Measurements from ENCODE around the gene PLBD2. TPM values are rescaled to one million over a fixed set of nuclear protein-coding genes. Genes with fewer than 3 reads are reported as not detected.
"Not testable (repeated sequence)": the region's sequence is repeated elsewhere in the genome, so short reads cannot be mapped to it uniquely, and the experiment has no call there.

Gene PLBD2
- total RNA-seq, 1 experiment from 2014 or later, result 12.6 TPM

DNA sequence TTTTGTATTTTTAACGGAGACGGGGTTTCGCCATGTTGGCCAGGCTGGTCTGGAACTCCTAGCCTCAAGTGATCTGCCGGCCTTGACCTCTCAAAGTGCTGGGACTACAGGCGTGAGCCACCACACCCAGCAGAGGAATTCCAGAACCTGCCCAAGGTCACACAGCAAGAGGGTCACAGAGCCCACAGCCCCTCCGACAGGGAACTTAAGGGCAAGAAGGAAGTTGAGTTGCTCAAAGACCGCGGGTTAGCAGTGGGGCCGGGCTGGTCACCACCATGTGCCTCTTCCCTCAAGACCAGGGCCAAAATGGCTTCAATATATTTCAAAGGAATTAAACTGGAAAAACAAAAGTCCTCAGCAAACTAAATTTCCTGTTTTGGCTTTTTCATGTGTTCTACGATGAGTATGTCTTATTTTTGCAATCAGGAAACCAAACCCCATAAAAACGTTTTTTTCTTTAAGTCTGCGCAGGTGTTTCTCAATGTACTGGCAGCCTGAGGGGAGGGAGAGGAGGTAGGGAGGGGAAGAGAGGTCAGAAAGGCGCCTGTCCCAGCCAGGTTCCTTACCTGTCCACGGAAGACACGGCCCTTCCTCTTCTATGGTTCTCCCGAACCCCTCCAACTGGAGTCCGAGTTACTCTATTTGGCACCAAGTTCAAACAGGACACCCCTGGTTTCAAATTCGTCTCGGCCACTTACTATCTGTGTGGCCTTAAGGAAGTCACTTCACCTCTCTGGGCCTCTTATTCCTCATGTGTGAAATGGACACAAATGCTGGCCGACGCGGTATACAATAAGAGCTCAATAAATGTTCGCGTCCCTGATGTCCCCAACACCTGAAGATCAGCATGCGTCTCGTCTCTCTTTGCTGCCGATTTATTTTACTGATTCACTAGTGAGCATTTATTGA is 24.3 kb upstream of the PLBD2 start:
- no peak for DNase-seq (ENCODE audit: low spot score)

DNA sequence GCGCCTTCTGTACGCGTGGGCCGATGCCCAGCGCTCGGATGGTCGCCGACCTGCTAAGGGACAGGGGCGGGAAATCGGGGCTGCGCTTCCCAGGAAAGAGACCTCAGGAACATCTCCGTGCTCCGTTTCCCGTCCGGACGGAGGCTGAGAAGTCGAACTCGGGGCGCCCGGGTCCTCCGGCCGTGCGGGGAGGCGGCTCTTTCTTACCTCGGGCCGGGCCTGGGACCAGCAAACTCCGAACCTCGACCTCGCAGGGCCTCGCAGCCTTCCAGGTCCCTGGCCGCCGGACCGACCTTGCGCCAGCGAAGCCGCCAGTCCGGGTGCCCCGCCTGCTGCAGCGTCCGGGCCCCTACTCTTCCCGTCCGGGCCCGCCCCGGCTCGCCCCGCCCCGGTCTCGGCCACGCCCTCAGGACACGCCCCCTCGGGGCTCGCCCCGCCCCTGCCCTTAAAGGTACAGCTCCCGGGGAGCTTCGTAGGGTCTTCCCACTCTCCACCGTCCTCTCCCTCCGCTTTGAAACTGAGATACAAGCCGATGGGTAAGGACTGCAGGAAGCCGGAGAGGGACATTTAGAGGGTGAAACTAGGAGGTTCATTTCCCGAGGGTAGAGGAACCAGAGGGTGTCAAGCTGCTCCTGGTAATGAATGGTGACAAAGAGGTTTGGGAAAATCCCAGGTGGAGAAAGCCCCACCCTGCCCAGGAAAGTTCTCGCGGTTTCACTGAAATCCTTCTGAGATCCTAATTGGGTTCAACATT is 23.4 kb upstream of the PLBD2 start, which contains the start of gene SLC8B1:
SLC8B1 (minus strand) TSS at position 324 of the 754 bp plus-strand sequence. CDS start 2,231 bp downstream, outside the sequence.
- no peak for DNase-seq (ENCODE audit: low spot score)

DNA sequence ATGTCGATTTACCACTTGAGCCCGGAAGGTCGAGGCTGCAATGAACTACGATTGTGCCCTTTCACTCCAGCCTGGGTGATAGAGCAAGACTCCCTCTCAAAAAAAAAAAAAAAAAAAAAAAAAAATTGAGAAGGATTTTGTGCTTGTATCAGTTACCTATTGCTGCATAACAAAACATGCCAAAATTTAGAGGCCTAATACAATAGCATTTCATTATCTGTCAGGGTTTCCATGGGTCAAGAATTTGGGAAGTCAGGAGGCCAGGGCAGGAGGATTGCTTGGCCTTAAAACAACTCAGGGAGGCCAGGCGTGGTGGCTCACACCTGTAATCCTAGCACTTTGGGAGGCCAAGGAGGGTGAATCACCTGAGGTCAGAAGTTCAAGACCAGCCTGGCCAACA is 18.8 kb upstream of the PLBD2 start:
- DNase-seq (ENCODE audit: low spot score), result no peak

DNA sequence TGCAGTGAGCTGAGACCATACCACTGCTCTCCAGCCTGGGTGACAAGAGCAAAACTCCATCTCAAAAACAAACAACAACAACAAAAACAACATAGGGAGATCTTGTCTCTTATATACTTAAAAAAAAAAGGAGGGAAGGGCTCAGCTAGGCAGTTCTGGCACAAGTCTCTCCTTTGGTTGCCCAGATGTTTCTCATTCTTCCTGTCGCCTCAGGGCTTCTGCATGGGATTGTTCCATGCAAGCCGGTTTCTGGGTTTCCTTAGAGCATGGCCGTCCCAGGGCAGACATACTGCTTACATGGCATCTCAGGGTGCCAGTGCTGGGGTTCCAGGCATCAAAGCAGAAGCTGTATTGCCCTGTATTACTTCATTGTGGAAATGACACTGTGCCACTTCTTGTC is 18.3 kb upstream of the PLBD2 start:
- DNase-seq (ENCODE audit: low spot score), result no peak

DNA sequence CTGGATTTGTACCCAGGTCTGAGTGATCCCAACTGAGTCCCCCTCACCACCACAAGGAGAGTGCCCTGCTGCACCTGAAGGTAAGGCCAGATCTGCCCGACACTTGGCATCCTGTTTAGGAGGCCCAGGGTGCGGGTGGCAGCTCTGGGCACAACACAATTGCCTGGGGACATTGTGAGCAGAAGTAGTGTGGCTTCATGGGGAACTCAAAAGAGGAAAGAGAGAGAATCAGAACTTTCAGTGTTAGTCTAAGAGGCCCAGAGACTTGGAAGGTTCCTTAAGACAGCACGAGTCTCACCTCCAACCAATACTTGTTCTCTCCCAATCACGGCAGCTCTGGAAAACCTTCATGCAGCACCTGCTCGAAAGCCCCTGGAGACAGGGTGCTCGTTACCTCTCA is 16.9 kb upstream of the PLBD2 start:
- no peak for DNase-seq (ENCODE audit: low spot score)

DNA sequence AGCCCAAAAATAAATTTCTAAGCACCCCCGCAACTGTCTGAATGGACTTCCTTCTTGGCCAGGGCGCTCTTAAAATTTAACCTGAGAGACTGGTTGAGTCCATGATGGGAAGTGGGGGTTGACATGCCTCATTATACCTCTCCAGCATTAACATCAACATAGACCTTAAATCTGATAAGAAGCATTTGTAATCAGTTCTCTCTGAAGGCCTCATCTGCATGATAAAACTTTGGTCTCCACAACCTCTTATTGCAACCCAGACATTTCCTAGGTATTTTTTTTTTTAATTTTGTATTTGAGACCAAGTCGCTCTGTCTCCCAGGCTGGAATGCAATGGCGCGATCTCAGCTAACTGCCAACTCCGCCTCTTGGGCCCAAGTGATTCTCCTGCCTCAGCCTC is 13.1 kb upstream of the PLBD2 start:
- no peak for DNase-seq (ENCODE audit: low spot score)

DNA sequence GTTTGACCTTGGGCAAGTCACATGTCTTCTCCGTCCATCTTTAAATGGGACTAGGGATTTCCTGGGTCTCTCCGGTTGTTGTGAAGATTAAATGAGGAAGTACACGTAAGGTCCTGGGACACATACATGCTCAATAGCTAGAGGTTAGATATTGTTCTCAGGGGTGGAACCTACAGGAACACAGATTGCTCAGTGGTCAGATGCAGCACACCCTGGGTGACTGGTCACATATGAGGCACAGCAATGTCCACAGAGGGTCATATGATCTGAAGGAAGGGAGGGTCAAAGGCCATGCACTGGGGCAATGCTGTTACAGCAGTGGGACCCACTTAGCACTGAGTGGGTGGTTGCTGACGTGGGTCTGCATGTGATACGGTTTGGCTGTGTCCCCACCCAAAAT is 12.0 kb upstream of the PLBD2 start:
- no peak for DNase-seq (ENCODE audit: low spot score)

DNA sequence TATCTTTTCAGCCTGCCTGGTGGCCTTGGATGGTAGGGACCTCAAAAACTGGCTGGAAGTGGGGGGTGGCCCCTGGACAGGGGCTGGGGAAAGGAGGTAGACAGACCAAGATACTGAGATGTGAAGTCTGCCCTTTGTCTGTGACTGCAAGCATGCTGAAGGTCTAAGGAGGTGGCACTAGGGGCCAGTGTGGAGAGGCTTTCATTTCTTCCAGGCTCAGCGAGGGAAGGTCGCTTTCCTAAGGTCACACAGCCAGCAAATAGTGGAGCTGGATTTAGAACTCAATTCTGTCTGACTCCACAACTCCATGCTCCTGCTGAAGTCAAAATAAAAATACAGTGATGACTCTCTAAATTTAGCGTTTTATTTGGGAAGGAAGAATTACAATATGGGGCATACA is 11.3 kb upstream of the PLBD2 start:
- no peak for DNase-seq (ENCODE audit: low spot score)

DNA sequence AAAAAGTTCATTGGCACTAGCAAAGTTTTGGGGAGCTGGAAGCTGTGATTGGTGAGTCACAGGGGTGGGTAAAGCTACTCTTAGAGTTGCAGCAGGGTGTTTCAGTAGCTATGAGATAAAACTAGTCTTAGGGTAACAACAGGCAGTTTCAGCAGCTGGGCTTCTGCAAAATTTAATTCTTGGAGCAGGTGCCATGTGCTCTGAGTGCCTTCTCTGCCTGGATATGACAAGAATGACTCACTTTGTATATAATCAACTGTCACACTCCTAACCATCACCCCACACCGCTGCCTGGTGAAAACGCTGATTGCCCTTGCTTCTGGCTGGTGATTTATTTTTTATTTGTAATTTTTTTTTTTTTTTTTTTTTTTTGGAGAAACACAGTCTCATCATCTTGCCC is 10.5 kb upstream of the PLBD2 start:
- DNase-seq (ENCODE audit: low spot score), result no peak

DNA sequence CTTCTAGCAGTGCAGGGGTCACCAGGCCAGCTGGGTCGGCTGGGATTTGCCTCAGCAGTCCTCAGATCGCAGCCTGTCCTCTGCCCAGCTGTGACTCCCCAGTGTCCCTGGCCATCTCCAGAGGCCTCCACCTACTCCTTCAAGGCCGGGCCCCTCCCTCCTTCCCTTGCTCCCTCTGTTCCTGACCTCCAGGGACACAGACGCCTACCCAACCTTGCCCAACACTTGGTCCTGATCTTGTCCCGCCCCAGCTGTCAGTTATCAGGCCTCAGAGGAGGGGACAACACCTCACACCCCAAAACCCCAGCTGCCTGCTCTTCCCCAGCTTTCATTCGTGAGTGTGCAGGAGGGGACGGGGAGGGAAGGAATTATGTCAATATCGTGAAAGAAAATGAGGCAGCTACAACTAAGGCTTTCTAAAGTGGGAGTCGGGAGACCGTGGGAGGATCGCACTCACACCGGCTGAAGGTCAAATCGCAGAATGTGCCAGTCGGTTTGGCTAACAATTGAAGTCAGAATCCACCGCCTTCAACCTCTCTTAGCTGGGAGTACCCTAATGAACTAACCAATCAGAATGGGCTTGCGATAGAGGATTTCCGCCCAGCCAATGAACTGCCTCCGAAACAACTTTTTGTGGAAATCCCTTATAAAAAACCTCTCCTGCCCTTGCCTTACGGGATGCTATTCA is 9.4 kb upstream of the PLBD2 start:
- no peak for DNase-seq (ENCODE audit: low spot score)

DNA sequence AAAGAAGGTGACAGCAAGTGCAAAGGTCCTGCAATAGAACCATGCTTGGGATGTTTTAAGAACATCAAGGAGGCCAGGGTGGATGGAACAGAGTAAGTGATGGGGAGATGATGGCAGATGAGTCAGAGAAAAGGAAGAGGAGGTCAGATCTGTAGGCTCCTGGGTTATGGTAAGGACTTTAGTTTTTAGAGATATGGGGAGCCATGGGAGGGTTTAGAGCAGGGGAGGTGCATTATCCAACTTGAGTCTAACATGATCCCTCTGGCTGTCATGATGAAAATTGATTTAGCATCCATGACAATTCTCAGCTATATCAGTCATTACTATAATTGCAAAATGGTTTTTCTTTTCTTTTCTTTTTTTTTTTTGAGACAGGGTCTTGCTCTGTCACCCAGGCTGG is 7.3 kb upstream of the PLBD2 start:
- DNase-seq (ENCODE audit: low spot score), result no peak

DNA sequence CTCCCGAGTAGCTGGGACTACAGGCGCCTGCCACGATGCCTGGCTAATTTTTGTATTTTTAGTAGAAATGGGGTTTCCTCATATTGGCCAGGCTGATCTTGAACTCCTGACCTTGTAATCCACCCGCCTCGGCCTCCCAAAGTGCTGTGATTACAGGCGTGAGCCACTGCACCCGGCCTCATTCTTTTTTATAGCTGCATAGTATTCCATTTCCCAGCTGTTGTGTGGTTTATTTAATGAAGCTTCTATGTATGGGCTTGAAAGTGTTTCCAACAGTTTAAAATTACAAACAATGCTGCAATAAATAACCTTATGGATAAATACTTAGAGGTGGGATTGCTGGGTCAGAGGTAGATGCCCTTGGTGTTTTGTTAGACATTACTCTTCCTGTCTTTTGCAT is 4.2 kb upstream of the PLBD2 start:
- not testable (repeated sequence) for DNase-seq (ENCODE audit: low spot score)

DNA sequence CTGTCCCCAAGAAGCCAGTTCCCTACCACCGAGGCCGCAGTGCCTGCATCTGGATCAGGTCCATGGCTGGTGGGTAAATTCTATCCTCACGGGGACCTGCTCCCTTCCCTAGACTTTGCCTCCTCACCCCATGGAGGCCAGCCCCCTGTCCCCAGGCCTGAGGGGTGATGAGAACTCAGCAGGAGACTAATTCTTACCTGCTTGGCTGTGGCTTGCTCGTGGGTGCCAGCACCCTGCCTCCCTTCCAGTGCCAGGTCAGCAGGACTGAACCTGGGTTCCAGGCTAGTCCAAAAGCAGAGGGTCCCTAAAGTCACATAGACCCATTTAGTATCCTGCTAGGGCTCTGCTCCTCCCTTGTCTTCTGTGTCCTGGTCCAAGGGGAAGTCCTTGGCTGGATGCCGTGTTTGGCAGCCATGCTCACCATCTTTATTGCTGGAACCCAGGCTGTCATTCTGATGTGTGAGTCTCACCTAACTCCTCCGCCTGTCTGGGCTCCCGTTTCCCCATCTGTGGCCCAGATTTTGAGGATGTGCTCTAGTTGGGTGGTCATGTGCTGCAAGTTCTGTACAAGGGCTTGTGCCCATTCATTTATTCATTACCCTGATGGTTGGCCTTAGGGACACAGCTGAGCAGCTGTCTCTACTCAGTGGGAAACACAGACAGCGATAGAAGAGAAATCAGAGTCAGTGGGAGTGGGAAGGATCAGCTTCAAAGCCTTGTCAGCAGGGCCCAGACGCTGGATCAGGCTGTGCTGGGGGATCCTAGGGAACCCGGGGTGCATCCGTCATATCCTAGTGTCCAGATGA is 949 bp downstream of the PLBD2 start:
- no peak for DNase-seq (ENCODE audit: low spot score)

DNA sequence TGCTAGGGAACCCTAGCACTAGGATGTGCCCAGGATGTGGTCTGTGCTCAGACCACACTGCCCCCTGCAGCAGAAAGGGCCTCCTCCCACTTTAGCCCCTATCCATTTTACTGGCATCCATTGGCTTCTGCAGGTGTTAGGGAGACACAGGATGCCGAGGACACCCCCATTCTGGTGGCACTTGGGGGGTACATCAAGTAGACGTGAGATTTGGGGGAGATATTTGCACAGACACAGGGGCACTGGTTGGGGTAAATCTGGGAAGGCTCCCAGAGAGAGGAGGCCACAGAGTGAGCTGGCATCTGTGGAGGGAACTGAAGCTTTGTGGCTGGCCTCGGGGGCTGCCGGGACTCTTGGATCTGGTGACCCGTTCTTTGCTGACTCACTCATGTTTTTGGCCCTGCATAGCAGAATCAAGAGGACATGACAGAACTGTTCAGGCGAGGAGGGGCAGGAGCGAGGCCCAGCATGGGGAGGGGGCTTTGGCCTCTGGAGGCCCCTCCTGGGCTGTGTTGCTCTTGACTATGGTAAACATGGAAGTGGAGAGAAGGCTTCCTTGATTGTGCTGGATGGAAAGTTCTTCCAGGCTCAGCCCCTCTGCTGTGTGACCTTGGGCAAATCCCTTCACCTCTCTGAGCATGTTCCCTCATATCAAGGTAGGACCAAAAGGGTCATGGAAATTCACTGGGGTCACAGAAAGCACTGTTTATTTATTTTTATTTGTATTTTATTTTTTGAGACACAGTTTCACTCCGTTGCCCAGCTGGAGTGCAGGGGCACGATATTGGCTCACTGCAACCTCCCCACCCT is 1.8 kb downstream of the PLBD2 start:
- peak; percentile 21 for DNase-seq (ENCODE audit: low spot score)

DNA sequence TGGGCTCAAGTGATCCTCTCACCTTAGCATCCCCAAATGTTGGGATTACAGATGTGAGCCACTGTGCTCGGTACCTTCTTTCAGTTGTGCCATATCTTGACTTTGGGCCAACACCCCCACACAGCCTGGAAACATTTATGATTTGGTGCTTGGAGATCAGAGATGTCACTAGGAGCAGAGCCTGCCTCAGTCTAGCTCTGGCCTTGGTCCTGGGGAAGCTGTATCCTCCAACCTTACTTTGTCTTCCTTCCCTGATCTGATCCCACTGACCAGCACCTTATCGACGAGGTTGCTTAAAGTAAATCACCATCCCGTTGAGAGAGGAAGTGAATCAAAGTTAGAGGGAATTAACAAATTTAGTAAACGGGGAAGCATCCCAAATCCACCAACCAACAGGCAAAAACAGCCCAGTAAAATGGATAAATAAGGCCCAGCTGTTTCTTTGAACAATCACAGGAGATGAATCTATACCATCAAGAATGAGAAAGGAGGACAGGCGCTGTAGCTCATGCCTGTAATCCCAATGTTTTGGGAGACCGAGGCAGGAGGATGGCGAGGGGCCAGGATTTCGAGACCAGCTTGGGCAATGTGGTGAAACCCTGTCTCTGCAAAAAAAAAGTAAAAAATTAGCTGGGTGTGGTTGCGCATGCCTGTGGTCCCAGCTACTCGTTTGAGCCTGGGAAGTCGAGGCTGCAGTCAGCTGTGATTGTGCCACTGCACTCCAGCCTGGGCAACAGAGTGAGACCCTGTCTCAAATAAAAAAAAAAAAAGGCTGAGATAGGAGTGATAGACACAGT is 3.4 kb downstream of the PLBD2 start:
- no peak for DNase-seq (ENCODE audit: low spot score)

DNA sequence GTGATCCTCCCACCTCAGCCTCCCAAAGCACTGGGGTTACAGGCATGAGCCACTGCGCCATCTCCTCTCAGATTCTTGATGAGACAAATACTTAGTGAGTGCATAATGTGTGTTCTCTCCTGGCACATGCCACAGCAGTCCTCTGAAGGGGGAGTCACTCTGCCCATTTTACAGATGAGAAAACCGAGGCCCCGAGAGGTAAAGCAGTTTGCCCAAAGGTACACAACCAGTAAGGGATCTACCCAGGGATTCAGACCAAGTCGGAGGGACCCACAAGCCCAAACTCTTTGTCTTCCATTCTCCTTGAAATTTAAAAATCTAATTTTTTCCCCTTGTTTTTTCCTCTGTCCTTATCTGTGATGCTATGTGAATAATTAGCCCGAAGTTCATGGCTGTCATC is 6.3 kb downstream of the PLBD2 start:
- no peak for DNase-seq (ENCODE audit: low spot score)

DNA sequence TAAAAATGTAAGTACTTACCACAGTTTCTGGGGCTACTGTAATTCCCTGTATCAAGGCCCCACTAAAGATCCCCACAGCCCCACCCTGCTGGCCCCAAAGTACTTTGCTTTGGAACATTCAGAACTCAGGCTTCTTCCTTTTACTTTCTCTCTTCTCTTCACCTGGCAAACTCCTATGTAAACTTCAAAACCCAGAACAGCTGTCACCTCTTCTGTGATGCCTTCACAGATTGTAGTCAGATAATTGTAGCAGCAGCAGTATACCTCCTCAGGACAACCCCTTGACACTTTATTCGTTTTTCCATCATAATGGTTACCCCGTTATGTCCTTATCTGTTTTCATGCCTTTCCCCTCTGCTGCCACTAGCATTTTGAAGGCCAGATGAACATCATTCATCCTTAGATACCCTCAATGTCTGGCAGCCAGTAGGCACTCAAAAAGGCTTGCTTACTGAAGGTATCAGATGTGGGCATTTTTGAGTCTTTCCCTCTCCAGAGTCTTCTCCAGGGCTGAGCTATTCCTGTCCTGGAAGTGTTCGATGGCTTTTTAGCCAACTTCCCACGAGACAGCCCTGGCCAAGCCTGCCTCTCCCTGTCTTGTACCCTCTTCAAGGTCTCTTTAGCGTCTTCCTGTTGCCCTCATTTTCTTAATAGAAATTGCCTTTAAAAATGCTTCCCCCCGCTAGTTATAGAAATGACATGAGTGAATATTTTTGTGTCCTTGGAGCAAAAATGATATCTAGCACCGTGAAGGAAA is 7.4 kb downstream of the PLBD2 start:
- DNase-seq (ENCODE audit: low spot score), result no peak

DNA sequence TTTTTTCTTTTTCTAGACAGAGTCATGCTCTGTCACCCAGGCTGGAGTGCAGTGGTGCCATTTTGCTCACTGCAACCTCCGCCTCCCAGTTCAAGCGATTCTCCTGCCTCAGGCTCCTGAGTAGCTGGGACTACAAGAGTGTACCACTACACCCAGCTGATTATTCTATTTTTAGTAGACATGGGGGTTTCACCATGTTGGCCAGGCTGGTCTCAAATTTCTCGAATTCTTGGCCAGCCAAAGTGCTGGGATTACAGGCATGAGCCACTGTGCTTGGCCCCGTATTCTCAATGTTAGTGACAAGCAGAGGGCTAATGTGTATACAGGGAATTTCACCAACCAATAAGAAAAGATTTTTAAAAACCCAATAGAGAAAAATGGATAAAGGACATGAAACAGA is 8.4 kb downstream of the PLBD2 start:
- DNase-seq (ENCODE audit: low spot score), result no peak

DNA sequence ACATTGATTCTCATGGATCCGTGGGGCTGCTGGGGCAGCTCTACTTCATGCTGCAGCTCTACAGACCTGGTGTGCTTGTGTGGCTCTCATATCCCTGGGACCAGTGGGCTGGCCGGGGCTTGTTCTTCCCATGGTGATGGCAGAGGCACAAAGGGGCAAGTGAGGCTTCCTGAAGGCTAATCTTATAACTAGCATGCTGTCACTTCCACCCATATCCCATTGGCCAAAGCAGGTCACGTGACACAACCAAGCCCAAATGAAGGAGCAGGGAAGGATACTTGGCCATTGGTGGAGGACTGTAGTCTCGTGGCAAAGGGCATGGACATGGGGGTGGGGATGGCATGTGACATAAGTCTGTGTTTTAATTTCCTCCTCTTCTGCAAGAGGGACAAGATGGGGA is 9.9 kb downstream of the PLBD2 start:
- DNase-seq (ENCODE audit: low spot score), result no peak
